HUES64 (cell line): ENCODE data around the gene CHCHD10.

ENCODE experiments used
- H3K27ac ChIP-seq: 2 replicates; pipeline ENCODE4 v1.7.0; 2013; ENCODE audit warnings: low read depth, low read length, inconsistent platforms
- H3K27me3 ChIP-seq: 2 replicates; pipeline ENCODE4 v1.6.1; 2013; ENCODE audit warnings: mild to moderate bottlenecking, low read length; ENCODE audit not compliant: insufficient read depth
- H3K36me3 ChIP-seq: 2 replicates; pipeline ENCODE4 v1.6.1; 2013; ENCODE audit warnings: mild to moderate bottlenecking, low read length; ENCODE audit not compliant: insufficient read depth
- H3K4me1 ChIP-seq: 2 replicates; pipeline ENCODE4 v1.6.1; 2013; ENCODE audit warnings: mild to moderate bottlenecking, low read length, moderate library complexity; ENCODE audit not compliant: insufficient read depth
- H3K4me3 ChIP-seq: 2 replicates; pipeline ENCODE4 v1.5.1; 2013; ENCODE audit warnings: mild to moderate bottlenecking, low read length, moderate library complexity
- H3K9ac ChIP-seq: 2 replicates; pipeline ENCODE4 v1.6.1; 2013; ENCODE audit warnings: mild to moderate bottlenecking, low read depth, low read length
- H3K9me3 ChIP-seq: 2 replicates; pipeline ENCODE4 v1.6.1; 2013; ENCODE audit warnings: low read depth, low read length; ENCODE audit not compliant: insufficient read depth
- WGBS: fragments of 150-250, 120-280 bp; methylation state at CpG from one replicate; pipeline ENCODE4 v1.1.7; 2013; ENCODE audit warnings: missing lambda C conversion rate; 5-methylcytosine and 5-hydroxymethylcytosine counted together

CHCHD10 gene

DNA sequence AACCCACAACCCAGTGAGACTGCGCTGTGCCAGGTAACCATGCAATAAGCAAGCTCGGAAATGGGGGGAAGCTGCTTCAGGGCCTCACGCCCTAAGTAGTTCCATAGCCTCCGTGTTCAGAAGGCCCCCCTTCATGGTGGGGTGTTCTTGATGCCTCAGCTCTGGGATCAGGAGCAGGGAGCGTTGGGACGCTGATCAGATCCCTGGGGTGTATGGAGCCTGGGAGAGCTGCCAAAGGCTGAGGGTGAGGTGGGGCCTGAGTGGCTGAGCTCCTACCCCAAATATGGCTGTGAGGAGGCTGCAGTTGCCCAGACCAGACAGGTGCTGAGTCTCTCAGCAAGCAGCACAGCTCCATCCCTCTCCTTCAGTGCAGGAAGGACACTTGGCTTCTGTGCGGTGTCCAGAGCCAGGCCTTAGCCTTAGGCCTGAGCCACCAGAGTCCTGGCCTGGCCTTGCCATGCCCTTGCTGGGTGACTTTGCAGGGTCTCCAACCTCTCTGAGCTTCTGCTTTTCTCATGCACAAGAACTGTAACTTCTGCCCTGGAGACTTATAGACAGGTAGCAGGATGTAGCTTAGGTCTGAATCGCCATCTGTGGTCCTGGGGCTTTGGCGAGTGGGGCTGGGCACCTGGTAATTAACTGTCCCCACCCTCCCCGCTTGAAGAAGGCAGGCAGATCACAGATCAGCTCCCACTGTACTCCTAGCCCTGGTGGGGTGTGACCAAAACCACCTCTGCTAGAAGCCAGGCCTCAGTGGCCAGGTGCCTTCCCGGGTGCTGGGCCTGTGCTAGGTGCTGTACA is 10.2 kb upstream of the CHCHD10 start:
- no peak overlapping the region for H3K27ac ChIP-seq
- H3K9me3 ChIP-seq, result no peaks in the 10 kb centered on the region
- no peaks in the 10 kb centered on the region for H3K36me3 ChIP-seq
- H3K9ac ChIP-seq, result no peak overlapping the region
- H3K27me3 ChIP-seq, result peaks cover 18% of the 10 kb centered on the region
- 88% methylated on average over 11 of the region's 11 CpGs for WGBS
- H3K4me3 ChIP-seq, result no peak overlapping the region
- no peaks in the 10 kb centered on the region for H3K4me1 ChIP-seq

DNA sequence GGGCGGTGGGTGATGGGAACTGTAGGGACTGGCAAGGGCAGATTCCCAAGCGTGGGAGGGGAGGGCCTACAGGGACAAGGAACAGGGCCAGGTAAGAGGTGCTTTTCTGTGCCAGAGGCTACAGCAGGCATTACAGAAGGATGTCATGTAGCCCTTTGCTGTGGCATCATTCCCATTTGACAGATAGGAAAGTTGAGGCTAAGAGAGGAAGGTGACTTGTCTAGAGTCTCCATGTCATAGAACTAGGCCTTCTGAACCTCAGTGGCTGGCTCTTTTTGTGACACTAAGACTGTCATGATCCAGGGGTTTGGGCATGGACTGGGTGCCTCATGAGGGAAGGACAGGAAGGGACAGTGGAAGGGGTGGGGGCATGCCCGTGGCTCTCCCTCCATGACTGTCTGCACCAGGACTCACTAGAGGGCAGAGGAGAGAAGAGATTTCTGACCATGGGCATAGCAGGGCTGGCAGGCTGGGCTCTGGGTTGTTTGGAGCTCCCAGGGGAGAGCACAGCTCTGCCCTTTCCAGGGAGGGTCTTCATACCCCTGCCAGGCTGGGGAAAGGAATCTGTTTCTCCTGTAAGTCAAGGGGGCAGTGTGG is 8.1 kb upstream of the CHCHD10 start:
- Histone ChIP-seq H3K9ac (no peak overlapping the region), H3K27me3 (peaks cover 20% of the 10 kb centered on the region), H3K36me3 (no peaks in the 10 kb centered on the region), H3K4me1 (peaks cover 7% of the 10 kb centered on the region; the same call in 1 of the 2 replicates), H3K27ac (no peak overlapping the region), H3K9me3 (no peaks in the 10 kb centered on the region), H3K4me3 (no peak overlapping the region)
- 82% methylated on average over 3 of the region's 3 CpGs for WGBS

DNA sequence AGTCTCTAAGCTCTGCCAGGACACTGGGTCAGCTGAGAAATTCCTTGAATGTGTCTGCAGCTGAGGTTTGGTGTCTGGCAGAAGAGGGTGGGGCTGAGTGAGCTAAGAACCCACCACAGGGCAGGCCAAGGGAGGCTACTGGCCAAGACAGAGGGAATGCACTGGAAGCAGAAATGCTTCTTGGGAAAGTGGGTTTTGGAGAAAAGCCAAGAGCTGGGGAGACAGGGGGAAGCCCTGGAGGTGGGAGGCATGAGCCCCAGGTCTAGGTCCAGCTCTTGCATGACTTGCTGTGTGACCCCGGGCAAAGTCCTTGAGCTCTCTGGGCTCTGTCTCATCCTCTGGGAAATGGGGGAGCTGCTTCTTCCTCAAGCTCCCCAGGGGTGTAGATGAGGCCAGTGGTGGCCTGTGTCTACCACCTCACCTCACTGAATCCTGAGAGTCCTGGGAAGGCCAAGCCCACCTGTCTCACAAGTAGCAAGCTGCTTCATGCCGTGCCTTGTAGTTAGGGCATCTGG is 7.2 kb upstream of the CHCHD10 start:
- Histone ChIP-seq H3K27ac (no peak overlapping the region), H3K4me1 (peaks cover 7% of the 10 kb centered on the region; the same call in 1 of the 2 replicates), H3K9me3 (no peaks in the 10 kb centered on the region), H3K36me3 (no peaks in the 10 kb centered on the region), H3K4me3 (no peak overlapping the region), H3K9ac (no peak overlapping the region), H3K27me3 (peaks cover 20% of the 10 kb centered on the region)
- 85% methylated on average over 2 of the region's 2 CpGs for WGBS

- Histone ChIP-seq H3K9me3 (no peaks in the 10 kb centered on the region), H3K4me3 (no peak overlapping the region), H3K9ac (no peak overlapping the region), H3K4me1 (peaks cover 7% of the 10 kb centered on the region; the same call in 1 of the 2 replicates), H3K27ac (no peak overlapping the region), H3K27me3 (peaks cover 22% of the 10 kb centered on the region), H3K36me3 (no peaks in the 10 kb centered on the region)
- 77% methylated on average over 12 of the region's 12 CpGs for WGBS
Observed at GRCh38 chr22:23774114-23774921, 6.5 kb upstream of the CHCHD10 start.

DNA sequence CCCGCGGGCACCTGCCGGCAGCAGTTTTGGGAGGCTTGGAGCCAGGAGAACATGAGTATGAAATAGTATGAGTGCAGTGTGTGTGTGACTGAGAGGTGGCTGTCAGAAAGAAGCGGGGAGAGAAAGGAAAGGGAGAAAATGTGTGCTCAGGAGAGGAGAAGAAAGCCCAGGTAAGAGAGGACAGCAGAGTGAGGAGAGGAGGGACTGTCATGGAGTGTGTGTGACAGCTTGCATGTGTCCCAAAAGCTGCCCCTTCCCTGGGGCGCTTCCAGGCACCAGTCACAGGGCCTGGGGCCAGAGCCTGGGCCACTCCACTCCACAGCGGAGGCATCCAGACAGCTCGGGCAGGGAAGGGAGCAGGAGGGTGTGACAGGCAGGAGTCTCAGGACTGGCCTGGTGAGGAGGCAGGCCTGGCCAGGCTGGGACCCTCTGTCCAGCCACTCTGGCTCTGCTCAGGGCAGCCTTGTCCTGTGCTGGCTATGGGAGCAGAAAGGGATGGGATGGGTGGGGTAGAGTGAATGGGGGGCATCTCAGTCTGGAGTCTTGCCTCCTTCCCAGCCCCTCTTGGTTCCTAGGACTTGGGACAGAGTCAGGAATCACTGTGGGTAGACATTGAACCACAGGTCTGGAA is 5.8 kb upstream of the CHCHD10 start:
- H3K4me1 ChIP-seq, result peaks cover 7% of the 10 kb centered on the region; the same call in 1 of the 2 replicates

DNA sequence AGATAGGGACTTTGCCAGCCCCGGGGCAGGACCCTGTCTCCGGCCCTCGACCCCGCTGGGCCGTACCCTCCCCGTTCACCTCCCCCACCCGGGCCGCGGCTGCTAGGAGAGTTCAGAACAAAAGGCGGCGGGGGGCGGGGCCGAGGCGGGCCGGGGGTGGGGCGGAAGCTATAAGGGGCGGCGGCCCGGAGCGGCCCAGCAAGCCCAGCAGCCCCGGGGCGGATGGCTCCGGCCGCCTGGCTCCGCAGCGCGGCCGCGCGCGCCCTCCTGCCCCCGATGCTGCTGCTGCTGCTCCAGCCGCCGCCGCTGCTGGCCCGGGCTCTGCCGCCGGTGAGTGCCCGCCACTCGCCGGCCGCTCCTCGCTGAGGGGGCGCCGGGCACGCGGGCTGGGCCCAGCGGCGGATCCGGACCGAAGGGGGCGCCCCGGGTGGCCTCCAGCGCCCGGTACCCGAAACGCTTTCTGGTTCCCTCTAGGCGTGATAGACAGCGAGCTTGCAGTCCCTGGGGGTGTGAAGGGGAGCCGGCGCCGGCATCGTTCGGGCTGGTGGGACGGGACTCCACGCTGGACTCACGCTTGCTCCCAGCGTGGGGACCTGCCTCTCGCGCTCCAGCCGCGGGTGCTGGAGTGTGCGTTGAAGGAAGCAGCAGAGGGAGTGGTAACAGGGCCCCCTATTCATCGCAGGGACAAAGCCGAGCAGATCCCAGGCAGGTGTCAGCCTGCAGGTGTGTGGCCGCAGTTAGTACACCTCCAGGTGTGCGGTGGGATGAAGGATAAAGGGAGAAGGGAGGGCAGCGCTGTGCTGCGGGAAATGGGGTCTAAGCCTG is 5.1 kb upstream of the CHCHD10 start, which contains the start of gene MMP11:
Gene MMP11 (plus strand): TSS at position 201 of the 825 bp plus-strand sequence. CDS start 22 bp downstream, at position 223.
- no peak within 1 kb of the TSS for H3K27ac ChIP-seq
- H3K36me3 ChIP-seq, result no peaks in the 10 kb centered on the region
- WGBS, result 2% methylated on average over 79 of the region's 79 CpGs
- peak within 1 kb of the TSS; percentile 54 for H3K4me3 ChIP-seq
- H3K9ac ChIP-seq, result peak within 1 kb of the TSS; percentile 69
- no peaks in the 10 kb centered on the region for H3K9me3 ChIP-seq
- H3K4me1 ChIP-seq, result peaks cover 7% of the 10 kb centered on the region; the same call in 1 of the 2 replicates
- H3K27me3 ChIP-seq, result peaks cover 30% of the 10 kb centered on the region

More for the DNA sequence above, 5.8 kb upstream of the CHCHD10 start:
- Histone ChIP-seq H3K36me3 (no peaks in the 10 kb centered on the region), H3K4me3 (peak overlapping the region; percentile 50), H3K27me3 (peaks cover 29% of the 10 kb centered on the region), H3K9ac (0 out of 2 replicates have a peak overlapping the region, but pooled peaks have one; percentile 69), H3K9me3 (no peaks in the 10 kb centered on the region), H3K27ac (no peak overlapping the region)
- WGBS, result 56% methylated on average over 7 of the region's 7 CpGs

DNA sequence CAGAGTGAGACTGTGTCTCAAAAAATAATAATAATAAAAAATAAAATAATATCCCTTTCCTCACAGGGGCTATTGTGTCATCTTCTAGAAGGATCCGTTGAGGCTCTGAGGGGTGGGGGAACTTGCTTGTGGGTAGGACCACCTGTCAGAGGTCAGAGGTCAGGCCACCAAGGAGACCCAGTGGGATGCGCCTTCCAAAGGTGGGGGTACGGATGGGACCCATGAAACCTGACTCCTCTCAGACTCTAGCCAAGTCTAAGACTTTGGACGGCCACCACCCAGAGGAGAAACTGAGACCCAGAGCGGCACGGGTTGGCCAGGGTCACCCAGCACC is 4.5 kb upstream of the CHCHD10 start:
- H3K4me1 ChIP-seq, result peaks cover 7% of the 10 kb centered on the region; the same call in 1 of the 2 replicates
- 12% methylated on average over 6 of the region's 6 CpGs for WGBS
- no peaks in the 10 kb centered on the region for H3K36me3 ChIP-seq
- H3K27me3 ChIP-seq, result peaks cover 30% of the 10 kb centered on the region
- peak overlapping the region; percentile 54 for H3K4me3 ChIP-seq
- no peaks in the 10 kb centered on the region for H3K9me3 ChIP-seq
- H3K9ac ChIP-seq, result peak overlapping the region; percentile 50; the same call in 1 of the 2 replicates
- H3K27ac ChIP-seq, result no peak overlapping the region

DNA sequence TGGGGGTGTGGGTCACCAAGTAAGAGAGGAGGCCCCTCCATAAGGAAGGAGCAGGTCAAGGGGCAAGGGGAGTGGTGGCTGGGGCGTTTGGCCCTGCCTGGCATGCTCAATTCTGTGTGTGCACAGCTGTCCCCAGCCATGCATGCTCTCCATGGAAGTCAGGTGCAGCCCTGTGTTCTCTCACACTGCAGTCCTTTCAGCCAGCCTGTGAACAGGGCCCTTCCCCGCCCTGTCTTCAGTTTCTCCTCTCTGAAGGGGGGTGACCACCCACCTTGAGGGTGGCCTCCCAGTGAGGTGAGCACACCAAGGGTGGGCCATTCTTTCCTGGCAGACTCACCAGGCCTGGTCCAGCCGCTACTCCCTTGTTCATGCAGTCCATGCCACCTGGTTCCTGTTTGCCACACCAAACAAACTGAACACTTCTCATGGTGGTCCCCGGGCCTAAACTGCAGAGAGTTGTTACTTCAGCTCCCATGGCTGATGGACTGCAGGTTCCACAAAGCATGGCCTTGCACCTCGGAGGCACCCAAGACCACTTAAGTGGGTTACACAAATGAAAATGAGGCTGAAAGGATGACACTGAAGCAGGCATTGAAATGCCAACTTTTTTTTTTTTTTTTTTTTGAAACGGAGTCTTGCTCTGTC is 1.7 kb upstream of the CHCHD10 start:
- WGBS, result 87% methylated on average over 6 of the region's 6 CpGs
- no peak overlapping the region for H3K27ac ChIP-seq
- no peak overlapping the region for H3K9ac ChIP-seq
- H3K4me3 ChIP-seq, result no peak overlapping the region
- no peaks in the 10 kb centered on the region for H3K9me3 ChIP-seq
- H3K4me1 ChIP-seq, result peaks cover 10% of the 10 kb centered on the region; the same call in 1 of the 2 replicates
- H3K27me3 ChIP-seq, result peaks cover 27% of the 10 kb centered on the region
- H3K36me3 ChIP-seq, result no peaks in the 10 kb centered on the region

DNA sequence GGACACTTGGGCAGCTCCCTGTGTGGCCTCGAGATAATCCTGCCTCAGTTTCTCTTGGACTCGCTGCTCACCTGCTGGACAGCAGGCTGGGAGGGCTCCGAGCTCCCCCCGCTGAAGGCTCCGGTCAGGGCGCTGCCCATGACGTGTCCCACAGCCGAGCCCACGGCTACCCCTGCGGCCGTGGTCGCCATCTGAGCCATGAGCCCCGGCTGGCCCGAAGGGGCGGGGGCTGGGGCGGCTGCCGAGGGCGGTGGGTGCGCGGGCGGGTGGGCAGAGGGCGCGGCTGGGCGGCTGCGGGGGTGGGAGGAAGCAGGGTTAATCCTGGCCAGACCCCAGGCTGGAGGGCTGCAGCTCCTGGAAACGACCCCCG is 484 bp downstream of the CHCHD10 start:
- no peak overlapping the region for H3K27ac ChIP-seq

More for the DNA sequence above, 484 bp downstream of the CHCHD10 start:
- Histone ChIP-seq H3K9ac (peak overlapping the region; percentile 78), H3K27me3 (peaks cover 10% of the 10 kb centered on the region), H3K9me3 (no peaks in the 10 kb centered on the region), H3K36me3 (no peaks in the 10 kb centered on the region), H3K4me1 (peaks cover 23% of the 10 kb centered on the region), H3K4me3 (peak overlapping the region; percentile 68)
- WGBS, result 1% methylated on average over 27 of the region's 27 CpGs
